Astrocyte (in vitro differentiated cells and primary cell): Measurements from ENCODE around the gene SRMS. TPM values are rescaled to one million over a fixed set of nuclear protein-coding genes. Genes with fewer than 3 reads are reported as not detected.

Experiments
- DNase-seq: peaks from one replicate; pipeline ENCODE4 v3.0.0-alpha.2; 2010; ENCODE audit warnings: low read depth
- FAIRE-seq: peaks from 2 replicates; lab custom pipeline; 2011; peaks lifted over from hg19 to GRCh38; lab: Jason Lieb, UNC
- H2AFZ ChIP-seq: 2 replicates; pipeline ENCODE4 v1.6.0; 2012; ENCODE audit warnings: low read depth, low read length, inconsistent platforms
- H3K27ac ChIP-seq: 2 replicates; pipeline ENCODE4 v1.5.1; 2011; ENCODE audit warnings: low read depth, low read length, inconsistent platforms
- H3K27me3 ChIP-seq: 2 replicates; pipeline ENCODE4 v1.6.0; 2011; ENCODE audit warnings: low read length, inconsistent platforms; ENCODE audit not compliant: insufficient read depth
- H3K36me3 ChIP-seq: 2 replicates; pipeline ENCODE4 v1.5.1; 2011; ENCODE audit warnings: low read length, inconsistent platforms; ENCODE audit not compliant: insufficient read depth
- H3K4me1 ChIP-seq: 2 replicates; pipeline ENCODE4 v1.5.1; 2011; ENCODE audit warnings: low read length, inconsistent platforms; ENCODE audit not compliant: insufficient read depth
- H3K4me2 ChIP-seq: 2 replicates; pipeline ENCODE4 v1.6.0; 2012; ENCODE audit warnings: low read length, inconsistent platforms
- H3K4me3 ChIP-seq: 2 replicates; pipeline ENCODE4 v1.5.1; 2011; ENCODE audit warnings: low read depth, mild to moderate bottlenecking, low read length, inconsistent platforms; ENCODE audit not compliant: insufficient read depth
- H3K79me2 ChIP-seq: 2 replicates; pipeline ENCODE4 v1.6.0; 2012; ENCODE audit warnings: mild to moderate bottlenecking, low read length, inconsistent platforms; ENCODE audit not compliant: insufficient read depth
- H3K9ac ChIP-seq: 2 replicates; pipeline ENCODE4 v1.6.0; 2012; ENCODE audit warnings: mild to moderate bottlenecking, low read length, inconsistent platforms
- H3K9me3 ChIP-seq: 2 replicates; pipeline ENCODE4 v1.5.1; 2012; ENCODE audit warnings: low read depth, mild to moderate bottlenecking, low read length, inconsistent platforms; ENCODE audit not compliant: insufficient read depth
- H4K20me1 ChIP-seq: 2 replicates; pipeline ENCODE4 v1.6.0; 2012; ENCODE audit warnings: low read length, inconsistent platforms; ENCODE audit not compliant: insufficient read depth
- H3K27ac Mint-ChIP-seq: one replicate; pipeline ENCODE4 v1.8.0; 2021; ENCODE audit warnings: mild to moderate bottlenecking, mixed read lengths; ENCODE audit not compliant: unreplicated experiment
- H3K27me3 Mint-ChIP-seq: one replicate; pipeline ENCODE4 v1.8.0; 2021; ENCODE audit warnings: low read depth, mixed read lengths; ENCODE audit not compliant: unreplicated experiment
- H3K36me3 Mint-ChIP-seq: one replicate; pipeline ENCODE4 v1.8.0; 2021; ENCODE audit warnings: low read depth, mixed read lengths; ENCODE audit not compliant: unreplicated experiment
- H3K4me1 Mint-ChIP-seq: one replicate; pipeline ENCODE4 v1.8.0; 2021; ENCODE audit warnings: low read depth, mixed read lengths; ENCODE audit not compliant: unreplicated experiment
- H3K4me3 Mint-ChIP-seq: one replicate; pipeline ENCODE4 v1.8.0; 2021; ENCODE audit warnings: mild to moderate bottlenecking, moderate library complexity, mixed read lengths; ENCODE audit not compliant: unreplicated experiment
- H3K9me3 Mint-ChIP-seq: one replicate; pipeline ENCODE4 v1.8.0; 2021; ENCODE audit warnings: mild to moderate bottlenecking, mixed read lengths; ENCODE audit not compliant: unreplicated experiment
- CTCF ChIP-seq: IDR thresholded peaks from 2 replicates; pipeline ENCODE4 v1.5.1; 2011; ENCODE audit warnings: low read depth, mild to moderate bottlenecking, inconsistent platforms, low read length, moderate library complexity; ENCODE audit not compliant: insufficient read depth
- EZH2 ChIP-seq: IDR thresholded peaks from 2 replicates; pipeline ENCODE4 v1.6.1; 2012; ENCODE audit warnings: mild to moderate bottlenecking, low read length, inconsistent platforms; ENCODE audit not compliant: insufficient read depth
- total RNA-seq: library from RNA; stranded (reverse); gene quantifications from 2 replicates; pipeline ENCODE4 v1.2.1, GENCODE V29; 2021

The SRMS gene
- total RNA-seq, 1 donor from 2014 or later, result 0.14 TPM

- DNase-seq (no peak), FAIRE-seq (no peak)
- Histone ChIP-seq H3K4me2 (no peak overlapping the region), H3K9me3 (no peaks in the 10 kb centered on the region), H3K79me2 (peaks cover 10% of the 10 kb centered on the region), H2AFZ (no peak overlapping the region), H3K27ac (no peak overlapping the region), H3K9ac (no peak overlapping the region), H3K4me1 (peaks cover 5% of the 10 kb centered on the region), H3K27me3 (no peaks in the 10 kb centered on the region), H3K36me3 (no peaks in the 10 kb centered on the region), H4K20me1 (peaks cover 39% of the 10 kb centered on the region), H3K4me3 (no peak overlapping the region)
- Mint-ChIP-seq H3K27me3 (no peaks in the 10 kb centered on the region), H3K4me1 (peaks cover 2% of the 10 kb centered on the region), H3K9me3 (no peaks in the 10 kb centered on the region), H3K4me3 (no peak overlapping the region), H3K27ac (no peak overlapping the region), H3K36me3 (peaks cover 14% of the 10 kb centered on the region)
- no peak for TF ChIP-seq EZH2
- no peak for TF ChIP-seq CTCF
These were observed 20.4 kb downstream of the SRMS start for GRCh38 chr20:63527184-63527583.

GRCh38 chr20:63525971-63526370 lies 21.6 kb downstream of the SRMS start:
- no peaks in the 10 kb centered on the region for H3K36me3 ChIP-seq
- H3K27me3 ChIP-seq, result no peaks in the 10 kb centered on the region
- peaks cover 2% of the 10 kb centered on the region for H3K4me1 Mint-ChIP-seq
- peaks cover 14% of the 10 kb centered on the region for H3K36me3 Mint-ChIP-seq
- H3K4me1 ChIP-seq, result peaks cover 9% of the 10 kb centered on the region
- FAIRE-seq (no peak), DNase-seq (no peak)
- no peak overlapping the region for H3K27ac ChIP-seq
- TF ChIP-seq EZH2 (no peak), CTCF (no peak)
- H4K20me1 ChIP-seq, result peaks cover 50% of the 10 kb centered on the region
- no peak overlapping the region for H2AFZ ChIP-seq
- H3K27ac Mint-ChIP-seq, result no peak overlapping the region
- no peak overlapping the region for H3K4me3 Mint-ChIP-seq
- H3K9ac ChIP-seq, result no peak overlapping the region
- H3K27me3 Mint-ChIP-seq, result no peaks in the 10 kb centered on the region
- no peak overlapping the region for H3K4me3 ChIP-seq
- H3K4me2 ChIP-seq, result no peak overlapping the region
- H3K79me2 ChIP-seq, result peaks cover 21% of the 10 kb centered on the region
- no peaks in the 10 kb centered on the region for H3K9me3 ChIP-seq
- no peaks in the 10 kb centered on the region for H3K9me3 Mint-ChIP-seq

GRCh38 chr20:63525185-63525584 lies 22.4 kb downstream of the SRMS start:
- no peak overlapping the region for H2AFZ ChIP-seq
- DNase-seq (no peak), FAIRE-seq (no peak)
- Mint-ChIP-seq H3K4me1 (peaks cover 2% of the 10 kb centered on the region), H3K4me3 (no peak overlapping the region), H3K9me3 (no peaks in the 10 kb centered on the region), H3K27me3 (no peaks in the 10 kb centered on the region), H3K27ac (no peak overlapping the region), H3K36me3 (peaks cover 14% of the 10 kb centered on the region)
- no peaks in the 10 kb centered on the region for H3K9me3 ChIP-seq
- peaks cover 23% of the 10 kb centered on the region for H3K79me2 ChIP-seq
- no peak for TF ChIP-seq EZH2
- TF ChIP-seq CTCF, result no peak
- H3K4me3 ChIP-seq, result no peak overlapping the region
- no peak overlapping the region for H3K4me2 ChIP-seq
- H3K4me1 ChIP-seq, result peaks cover 9% of the 10 kb centered on the region
- H3K27me3 ChIP-seq, result no peaks in the 10 kb centered on the region
- H3K36me3 ChIP-seq, result no peaks in the 10 kb centered on the region
- no peak overlapping the region for H3K27ac ChIP-seq
- H4K20me1 ChIP-seq, result peaks cover 50% of the 10 kb centered on the region
- H3K9ac ChIP-seq, result no peak overlapping the region
